Kasumi-1 (cell line): Measurements from ENCODE around the gene NAT16.

Experiments used
- DNase-seq, 2 experiments: peaks; one replicate each; lab custom pipeline; 2025; lab: John Stamatoyannopoulos, UW

NAT16 gene

DNA sequence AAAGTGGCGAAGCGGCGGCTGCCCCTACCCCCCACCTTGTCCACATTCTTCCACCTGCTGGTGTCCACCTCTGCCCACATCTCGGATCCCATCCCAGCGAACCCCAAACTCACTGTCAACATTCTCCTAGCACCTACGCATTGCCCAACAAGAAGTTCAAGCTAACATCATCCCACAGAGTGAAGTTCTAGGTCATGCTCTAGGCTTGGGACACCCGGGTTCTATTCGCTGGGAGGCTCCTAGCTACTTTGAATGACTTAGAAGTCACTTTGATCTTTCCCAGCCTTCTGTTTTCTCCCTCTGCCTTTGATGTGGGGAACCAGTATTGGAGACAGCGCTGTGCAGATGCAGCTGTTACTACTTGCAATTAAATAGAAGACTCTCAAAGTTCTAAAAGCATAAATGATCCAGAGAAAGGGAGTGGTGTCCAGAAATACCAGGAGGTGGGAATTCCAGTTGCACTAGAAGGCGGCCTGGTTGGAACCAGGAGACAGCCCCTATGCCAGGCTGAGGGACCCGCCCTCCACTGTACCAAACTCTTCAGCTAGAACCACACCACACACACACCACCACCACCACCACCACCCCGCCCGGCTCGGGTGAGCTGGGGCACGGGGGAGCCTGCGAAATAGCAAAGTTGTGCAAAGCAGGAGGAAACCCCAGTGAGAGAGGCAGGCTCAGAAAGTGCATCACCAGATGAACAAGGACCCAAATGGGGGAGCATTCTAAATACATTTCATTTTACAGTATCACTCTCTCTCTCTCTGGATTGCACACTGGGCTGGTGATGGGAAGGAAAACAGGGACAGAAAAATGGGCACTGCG, 9.3 kb downstream of the NAT16 start:
- no peak for DNase-seq

DNA sequence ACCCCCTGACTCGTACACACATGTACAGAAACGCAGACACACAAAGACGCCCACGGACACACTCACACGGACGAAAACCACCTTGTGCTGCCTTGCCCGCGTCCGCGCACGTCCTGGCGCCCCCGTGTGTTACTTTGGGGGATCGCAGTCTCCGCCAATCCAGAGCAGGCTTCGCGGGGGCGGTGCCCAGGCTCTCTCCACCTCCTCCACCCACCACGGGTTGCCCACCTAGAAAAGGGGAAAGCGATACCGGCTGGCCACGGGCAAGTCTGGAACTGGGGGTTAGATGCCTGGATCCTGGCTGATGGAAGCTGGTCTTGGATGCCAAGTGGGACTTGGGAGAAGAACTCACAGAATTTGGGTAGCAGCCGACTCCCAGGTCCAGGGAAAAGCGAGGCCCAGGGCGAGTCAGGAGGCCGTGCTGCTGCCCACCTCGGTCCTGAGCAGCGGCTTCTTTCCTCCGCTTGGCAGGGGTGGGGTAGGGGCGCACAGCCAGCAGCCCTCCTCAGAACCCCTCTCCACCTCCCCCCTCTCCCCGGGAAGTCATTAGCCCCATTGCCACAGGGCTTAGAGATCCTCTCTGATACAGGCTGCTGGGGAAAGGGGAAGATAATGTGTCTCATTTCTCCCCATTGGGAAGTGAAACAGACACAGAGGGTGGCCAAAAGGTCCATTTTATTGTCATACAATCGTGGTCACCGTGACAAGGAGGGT, 10.1 kb downstream of the NAT16 start:
- peak; percentile 25 to 52 for DNase-seq

DNA sequence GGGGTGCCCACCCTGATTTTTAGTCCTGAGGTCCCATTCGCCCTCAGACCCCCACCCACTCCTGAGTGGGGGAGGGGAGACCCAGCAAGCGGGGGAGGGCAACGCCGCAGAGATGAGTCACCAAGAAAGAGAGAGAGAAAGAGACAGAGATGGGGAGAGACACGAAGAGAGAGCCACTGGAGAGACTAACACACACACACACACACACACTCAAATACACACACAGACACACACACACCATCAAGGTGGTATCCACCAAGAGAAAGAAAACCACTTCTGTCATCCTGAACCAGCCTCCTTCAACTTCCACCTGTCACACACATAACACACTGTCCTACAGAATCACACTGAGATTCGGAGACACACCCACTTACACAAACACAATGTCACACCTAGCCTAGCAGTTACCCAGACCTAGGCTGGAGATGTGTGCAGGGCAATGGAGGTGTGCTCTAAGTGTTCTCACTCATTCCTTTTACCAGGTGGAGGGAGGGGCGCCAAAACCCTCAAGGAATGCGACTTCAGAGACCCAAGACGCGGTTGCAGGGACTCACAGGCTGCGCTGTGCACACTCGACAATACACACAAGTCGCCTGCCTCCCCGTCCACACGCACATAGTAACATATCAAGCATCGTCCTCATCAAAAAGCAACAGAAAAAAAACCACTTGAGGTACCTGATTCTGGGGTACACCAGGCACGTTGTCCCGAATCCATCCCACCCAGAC, 10.8 kb downstream of the NAT16 start:
- peak in 1 of 2 experiments; percentile 52 for DNase-seq

DNA sequence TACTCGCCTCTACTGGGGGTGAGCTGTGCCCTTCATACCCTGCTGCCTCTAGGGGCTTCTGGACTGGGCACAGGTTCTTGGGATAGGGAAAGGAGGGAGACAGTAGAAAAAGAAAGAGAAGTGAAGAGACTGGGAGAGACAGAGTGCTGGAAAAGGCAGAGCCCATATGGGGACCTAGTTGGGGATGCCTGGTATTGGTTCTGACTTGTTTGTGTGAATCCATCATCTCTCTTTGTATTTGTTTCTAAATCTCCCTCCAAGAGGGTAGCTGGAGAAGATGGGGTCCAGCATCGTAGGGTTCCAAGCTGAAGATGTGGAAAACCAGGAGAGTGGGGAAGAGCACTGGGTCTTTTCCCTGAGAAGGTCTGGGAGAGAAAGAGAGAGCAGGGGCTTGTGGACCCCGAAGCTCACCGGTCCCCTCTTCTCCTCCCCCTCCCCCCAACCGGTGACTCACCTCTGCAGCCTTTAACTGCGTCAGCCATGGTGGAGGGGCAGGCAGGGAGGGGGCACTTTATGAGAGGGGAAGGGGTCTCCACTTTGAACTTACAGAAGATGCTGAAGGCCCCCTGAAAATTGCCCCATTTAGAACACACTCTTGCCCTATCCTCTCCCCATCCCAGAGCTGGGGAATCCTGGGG, 11.6 kb downstream of the NAT16 start:
- no peak for DNase-seq

DNA sequence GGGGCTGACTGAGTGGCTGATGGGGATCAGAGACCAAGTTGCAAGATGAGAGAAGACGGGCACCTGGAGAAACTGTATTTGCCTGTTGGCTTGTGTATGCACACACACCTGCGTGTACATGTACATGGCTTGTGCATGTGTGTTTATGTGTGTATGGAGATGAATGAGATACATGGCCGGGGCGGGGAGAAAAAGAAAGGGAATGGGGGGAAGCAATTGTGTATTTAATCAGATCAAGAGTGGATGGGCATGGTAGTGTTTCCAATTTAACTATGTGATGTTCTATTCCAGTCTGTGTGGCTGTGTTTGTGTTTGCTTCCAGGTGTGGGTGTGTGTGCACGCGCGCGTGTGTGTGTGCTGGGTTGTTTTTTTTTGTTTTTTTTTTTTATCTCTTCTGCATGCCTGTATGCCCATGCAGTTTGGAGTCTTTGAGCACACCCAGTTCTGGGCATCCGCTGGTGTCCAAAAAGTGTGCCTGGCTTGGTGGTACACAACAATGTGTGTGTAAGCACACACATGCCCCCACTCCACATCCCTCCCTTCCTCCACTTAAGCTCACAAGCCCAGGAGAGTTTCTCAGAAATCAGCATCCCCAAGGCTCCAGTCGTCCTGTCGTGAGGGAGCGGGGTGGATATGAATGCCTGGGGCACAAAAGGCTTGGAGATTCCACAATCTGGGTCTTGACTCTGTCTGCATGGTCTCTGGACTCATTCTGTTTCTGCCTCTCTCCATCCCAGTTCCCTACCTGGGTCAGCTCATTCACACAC, 12.3 kb downstream of the NAT16 start:
- no peak for DNase-seq

DNA sequence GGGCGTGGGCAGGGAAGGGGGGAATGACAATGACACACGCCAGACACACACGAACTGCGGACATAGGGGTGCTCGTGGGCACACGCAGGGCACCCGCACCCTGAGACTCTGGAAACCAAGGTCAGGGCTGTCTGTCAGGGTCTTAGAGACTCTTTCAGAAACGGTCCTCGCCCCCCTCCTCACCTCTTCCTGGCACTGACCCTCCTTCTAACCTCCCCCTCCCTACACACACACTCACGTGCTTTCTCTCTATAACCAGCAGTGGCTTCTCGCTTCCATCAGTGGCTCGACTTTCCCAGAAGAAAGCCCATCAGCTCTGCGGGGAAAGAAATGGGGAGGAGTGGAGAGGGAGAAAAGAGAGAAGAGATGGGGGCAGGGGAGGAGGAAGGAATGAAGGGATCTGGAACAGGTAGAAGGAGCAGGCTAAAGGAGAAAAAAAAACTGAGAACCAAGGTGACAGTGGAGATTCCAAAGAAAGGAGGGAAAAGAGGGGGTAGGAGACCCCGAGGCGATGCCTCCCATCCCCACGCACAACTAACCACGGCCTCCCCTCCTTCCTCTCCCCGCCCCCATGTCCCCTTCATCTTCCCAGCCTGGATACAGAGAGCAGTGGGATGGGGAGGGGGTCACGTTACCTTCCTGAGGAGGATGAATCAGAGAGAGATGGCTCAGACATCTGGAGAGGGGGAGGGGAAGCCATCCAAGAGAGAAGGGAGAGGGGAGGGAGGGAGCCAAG, 13.0 kb downstream of the NAT16 start:
- DNase-seq = no peak

DNA sequence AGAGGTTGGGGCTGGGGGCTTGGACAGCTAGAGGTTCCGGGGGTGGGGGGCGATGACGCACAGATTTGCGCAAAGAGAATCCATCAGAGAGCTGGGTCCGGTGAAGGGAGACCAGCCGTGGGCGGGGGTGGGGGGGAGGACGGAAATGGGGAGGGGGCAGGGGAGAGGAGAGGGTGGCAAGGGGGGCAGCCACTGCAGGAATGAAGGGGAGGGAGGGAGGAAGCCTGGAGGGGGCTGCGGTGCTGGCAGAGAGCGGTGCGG, 13.5 kb downstream of the NAT16 start:
- no peak for DNase-seq

DNA sequence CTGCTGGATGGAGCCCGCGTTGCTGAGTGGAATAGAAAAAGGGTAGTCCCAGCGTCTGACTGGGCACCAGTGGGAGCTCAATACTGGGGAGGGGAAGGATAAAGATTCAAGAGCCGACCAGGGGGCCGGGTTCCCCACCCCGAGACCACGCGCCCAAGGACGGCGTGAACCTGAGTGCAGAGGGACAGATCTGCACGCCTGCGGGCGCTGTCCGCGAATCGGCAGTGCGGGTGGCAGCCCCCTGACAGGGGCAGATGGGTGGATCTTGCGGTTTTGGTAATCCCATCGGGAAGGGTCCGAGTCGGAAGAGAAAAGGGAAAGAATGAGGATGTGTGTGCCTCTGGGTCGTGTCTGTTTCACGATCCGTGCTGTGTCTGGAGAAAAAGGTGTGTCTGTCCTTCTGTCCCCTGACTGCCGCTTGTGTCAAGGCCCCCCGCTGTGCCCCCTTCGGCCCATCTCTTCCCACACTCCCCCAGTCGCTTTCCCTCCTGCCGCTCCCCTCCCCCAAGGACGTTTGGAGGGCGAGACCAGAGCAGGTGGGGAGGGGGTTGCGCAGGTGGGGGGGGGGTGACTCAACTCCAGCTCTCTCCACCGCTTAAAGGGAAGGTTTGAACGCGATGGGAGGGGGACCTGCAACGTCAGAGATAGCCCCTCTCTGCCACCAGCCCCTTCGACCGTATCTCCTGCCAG, 14.0 kb downstream of the NAT16 start:
- no peak for DNase-seq

DNA sequence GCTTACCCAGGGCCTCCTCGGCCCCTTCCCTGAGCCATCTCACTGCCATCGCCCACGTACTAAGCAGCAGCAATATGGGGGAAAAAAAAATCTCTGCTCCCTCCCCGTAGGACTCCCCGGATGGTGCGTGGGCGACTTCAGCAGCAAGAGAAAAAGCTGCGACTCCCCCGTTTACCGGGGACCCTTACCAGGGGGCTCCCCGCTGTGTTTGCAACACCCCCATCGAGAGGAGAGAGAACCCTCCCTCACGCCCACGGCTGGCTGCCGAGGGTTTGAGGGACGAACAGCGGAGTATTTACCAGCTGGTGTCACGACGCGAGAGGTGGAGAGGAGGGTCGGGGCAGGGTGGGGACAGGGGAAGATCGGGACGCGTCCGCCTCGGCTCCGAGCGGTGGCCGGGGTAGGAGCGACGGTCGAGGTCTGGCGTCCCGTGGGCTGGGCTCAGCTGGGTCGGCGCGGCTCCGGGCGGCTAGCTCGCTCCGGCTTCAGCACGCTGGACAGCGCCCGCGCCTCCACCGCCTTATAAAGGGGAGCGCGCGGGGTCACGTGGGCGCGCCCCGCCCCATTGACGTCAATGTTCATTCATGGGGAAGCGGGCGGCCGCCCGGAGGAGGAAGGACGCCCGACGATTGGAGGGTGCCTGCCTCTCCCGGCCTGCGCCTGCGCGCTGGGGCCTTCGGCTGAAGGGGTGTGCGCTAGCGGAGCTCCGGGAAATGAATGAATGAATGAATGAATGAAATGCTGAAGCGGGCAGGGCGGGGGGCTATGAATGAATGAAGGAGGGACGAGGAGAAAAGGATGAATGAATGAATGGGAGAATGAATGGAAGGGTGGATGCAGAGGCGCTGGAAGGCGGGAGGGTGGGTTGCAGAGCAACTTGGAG, 14.8 kb downstream of the NAT16 start, which contains the start of gene VGF:
Gene VGF, minus strand, starts transcription at position 495 of the 883 bp plus-strand sequence. CDS start 726 bp downstream, outside the sequence.
- DNase-seq = peak; percentile 77 to 81

DNA sequence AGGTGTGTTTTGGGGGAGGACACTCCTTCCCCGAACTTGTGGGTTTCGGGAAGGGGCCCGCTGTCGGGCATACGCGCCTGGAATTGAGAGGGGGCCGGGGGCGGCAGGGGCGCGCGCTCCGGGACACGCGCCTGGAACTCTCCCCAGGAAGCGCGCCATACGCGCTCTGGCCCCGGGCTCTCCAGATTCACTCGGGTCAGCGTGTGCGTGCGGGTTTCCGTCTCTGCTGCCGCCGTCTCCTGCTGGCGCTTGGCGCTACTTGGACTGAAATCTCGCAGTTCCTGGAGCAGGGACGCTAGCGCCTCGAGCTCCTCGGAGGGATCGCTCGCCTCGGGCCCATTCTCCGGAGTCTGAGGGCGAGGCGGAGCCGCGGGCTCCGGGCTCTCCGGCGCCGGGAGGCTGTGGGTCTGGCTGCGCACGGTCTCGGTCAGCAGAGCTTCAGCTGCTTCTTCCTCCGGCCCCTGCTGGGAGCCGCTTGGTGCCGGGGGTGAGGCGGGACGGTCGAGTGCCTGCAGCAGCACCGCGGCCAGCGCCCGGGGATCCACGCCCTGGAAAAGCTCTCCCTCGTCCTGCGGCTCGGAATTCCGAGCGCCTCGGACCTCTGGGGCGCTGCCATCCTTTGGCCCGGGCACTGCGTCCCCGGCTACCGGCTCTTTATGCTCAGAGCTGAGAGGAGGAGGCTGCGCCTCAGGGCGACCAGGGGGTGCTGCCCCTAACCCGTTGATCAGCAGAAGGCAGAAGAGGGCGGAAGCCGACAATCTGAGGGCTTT, 15.8 kb downstream of the NAT16 start:
- DNase-seq = no peak

DNA sequence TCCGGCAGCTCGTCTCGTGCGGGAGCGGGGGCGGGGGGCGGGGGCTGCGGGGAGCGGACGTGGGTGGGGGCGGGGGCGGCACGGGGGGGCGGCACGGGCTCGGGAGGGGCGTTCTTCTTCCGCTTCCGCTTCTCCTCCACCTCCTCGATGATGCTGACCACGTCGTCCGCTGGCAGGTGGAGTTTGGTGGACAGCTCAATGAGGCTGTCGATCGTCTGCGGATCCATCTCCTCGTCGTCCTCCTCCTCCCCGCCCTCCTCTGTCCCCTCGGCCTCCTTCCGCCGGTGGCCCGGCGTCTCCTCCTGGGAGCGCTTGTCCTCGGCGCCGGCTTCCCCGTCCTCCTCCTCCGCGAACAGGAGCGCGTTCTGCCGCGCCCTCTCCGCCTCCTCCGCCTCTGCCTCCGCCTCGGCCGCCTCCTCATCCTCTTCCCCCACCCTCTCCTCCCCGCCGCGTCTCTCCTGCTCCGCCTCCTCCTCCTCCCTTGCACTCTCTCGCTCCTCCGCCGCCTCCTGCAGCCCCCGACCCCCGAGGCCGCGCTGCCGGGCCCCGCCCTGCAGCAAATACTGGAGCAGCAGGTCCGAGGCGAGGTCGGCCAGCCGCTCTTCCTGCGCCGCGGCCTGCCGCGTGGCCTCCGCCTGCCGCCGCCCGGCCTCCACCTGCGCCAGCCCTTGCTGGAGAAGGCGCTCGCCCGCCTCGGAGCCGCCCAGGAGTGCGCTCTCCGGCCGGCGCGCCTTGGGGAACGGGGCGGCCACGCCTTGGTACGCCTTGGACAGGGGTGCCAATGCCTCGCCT, 16.6 kb downstream of the NAT16 start:
- no peak for DNase-seq

DNA sequence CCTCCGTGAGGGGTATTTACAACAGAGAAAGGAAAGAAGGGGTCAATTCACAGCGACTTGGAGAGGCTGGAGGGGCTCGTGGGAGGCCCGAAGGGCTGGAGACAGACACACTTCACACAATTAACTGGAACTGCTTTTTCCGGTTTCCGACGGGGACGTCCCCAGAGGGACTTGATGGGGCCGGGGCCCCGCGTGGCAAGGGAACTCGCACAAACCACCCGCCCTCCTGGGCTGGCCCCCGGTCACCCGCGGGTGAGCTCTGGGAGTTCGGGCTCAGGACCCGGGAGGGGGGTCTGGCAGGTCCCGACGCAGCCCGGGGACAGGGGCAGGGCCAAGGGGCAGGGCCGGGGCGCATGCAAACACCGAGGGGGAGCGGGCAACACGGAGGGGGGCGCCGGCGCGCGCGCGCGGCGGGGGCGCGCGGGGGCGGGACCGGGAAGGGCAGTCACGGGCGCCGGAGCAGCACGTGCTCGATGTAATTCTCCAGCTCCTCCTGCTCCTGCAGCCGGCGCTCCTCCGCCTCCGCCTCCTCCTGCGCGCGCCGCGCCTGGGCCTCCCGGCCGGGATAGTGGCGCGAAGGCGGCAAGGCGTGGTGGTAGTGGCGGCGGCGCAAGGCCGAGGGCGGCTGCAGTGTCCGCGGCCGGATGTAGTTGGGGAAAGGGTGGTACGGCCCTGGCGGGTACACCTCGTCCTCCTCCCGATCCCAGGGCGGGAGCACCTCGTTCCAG, 17.4 kb downstream of the NAT16 start:
- DNase-seq = peak; percentile 29 to 54

DNA sequence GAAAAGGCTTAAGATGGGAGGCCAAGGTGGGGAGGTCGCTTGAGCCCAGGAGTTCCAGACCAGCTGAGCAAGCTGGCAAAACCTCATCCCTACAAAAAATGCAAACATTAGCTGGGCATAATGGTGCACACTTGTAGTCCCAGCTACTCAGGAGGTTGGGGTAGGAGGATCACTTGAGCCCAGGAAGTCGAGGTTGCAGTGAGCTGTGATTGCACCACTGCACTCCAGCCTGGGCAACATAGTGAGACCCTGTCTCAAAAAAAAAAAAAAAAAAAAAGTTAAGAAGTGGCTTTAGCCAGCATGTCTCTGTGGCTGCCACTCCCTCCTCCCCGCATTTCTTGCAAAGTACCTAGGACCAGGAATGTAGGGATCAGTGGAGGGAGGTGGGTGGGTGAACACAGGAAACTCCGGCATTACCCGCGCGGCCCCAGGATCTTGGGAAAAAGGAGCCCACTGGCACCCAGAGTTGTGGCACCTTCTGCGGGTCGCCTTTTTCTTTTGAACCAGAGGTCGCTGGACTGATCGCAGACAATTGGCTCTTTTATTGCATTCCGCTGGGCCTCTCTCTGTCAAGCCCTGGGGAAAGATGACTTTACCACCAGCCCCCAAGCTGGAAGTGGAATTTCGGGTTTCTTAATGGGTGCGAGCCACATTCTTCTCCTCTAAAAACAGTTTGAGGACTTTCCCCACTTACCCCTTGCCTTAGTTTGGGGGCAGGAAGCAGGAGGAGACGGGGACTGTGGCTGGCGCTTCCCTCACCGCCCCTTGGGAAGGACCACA, 18.2 kb downstream of the NAT16 start:
- no peak for DNase-seq

DNA sequence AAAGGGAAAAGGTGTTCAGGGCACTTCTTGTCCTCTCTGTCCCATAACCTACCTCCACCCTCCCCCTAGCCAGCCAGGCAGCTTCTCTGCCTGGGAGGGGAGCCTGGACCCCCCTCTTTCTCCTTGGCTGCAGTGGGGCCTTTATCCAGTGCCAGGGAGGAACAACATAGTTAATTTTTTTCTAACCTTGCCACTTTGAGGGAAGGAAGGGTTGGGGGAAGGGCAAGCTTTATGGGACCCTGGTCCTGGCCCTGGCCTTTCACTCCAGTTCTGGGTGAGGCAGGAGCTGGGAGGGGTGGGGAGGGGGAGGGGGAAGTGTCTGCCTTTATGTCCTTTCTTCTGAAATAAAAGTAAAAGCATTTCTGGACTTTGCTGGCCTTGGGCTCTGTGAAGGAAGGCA, 19.2 kb downstream of the NAT16 start:
- DNase-seq = no peak

DNA sequence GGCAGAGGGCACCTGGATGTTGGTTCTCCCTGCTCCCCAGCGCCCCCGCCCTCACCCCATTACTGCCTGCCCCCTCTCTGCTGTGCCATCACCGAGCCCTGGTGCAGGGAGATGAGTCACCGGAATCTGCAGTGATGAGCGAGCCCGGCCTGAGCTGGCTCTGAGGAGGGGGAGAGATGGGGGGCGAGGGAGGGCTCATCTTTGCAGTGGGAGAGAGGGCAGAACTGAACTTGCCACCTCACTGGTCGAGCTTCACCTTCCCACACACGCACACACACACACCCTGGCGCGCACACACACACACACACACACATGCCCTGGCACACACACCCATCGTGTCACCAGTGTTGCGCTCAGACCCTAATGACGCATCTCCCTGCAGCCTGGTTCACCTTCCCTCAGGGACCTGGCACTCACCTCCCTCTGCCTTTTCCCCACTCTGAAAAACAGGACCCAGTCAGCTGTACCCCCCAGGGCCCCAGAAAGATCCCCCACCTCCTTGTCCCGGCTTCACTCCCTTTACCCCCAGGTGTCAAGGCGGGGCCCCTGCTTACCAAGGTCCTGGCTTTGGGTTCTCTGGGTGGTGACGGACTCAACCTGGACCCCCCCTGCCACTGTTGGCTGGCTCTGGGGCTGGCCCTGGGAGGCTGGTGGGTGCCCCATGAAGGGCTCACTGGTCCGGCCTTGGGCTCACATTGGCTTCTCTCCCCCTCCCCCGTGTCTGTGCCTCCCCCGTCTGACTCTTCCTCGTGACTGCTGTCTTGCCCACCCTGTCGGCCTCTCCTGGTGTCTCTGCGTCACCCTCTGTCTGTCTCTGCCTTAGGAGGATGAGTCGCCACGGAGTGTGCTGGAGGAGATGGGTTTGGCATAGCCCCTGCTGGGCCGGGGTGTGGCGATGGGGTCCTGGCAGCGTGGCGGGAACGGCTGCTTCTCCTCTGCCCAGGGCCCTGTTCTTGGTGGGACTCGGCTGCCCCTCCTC, 20.1 kb downstream of the NAT16 start:
- no peak for DNase-seq
